ENCODE measurements around the gene SLC35B1.

DNA sequence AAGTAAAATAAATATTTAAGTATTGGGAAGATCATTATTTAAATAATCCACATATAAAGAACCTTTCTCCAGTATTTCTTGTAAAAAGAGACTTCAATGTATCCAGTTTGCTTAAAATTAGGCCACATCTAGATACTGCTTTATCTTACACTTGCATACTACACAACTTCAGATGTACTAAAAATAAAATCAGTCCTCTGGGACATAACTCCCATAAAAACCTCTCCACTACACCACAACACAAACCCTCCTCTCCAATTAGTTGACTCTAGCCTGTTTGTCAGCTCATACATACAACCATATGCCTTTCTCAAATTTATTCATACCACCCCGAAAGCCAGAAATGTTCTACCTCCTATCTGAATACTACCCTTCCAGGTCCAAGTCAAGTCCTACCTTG lies 51.5 kb downstream of the SLC35B1 start:
- TF ChIP-seq, protein P1, sequence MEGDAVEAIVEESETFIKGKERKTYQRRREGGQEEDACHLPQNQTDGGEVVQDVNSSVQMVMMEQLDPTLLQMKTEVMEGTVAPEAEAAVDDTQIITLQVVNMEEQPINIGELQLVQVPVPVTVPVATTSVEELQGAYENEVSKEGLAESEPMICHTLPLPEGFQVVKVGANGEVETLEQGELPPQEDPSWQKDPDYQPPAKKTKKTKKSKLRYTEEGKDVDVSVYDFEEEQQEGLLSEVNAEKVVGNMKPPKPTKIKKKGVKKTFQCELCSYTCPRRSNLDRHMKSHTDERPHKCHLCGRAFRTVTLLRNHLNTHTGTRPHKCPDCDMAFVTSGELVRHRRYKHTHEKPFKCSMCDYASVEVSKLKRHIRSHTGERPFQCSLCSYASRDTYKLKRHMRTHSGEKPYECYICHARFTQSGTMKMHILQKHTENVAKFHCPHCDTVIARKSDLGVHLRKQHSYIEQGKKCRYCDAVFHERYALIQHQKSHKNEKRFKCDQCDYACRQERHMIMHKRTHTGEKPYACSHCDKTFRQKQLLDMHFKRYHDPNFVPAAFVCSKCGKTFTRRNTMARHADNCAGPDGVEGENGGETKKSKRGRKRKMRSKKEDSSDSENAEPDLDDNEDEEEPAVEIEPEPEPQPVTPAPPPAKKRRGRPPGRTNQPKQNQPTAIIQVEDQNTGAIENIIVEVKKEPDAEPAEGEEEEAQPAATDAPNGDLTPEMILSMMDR (IDR thresholded peaks at IDR 0.05), result no peak
- no peak for TF ChIP-seq POLR2AphosphoS5 (IDR thresholded peaks at IDR 0.05; ENCODE audit: low read depth, low read length)

All from Panc1 (cell line).